Hematopoietic multipotent progenitor cell treated with erythropoietin and hydrocortisone succinate and interleukin-3 and kit ligand, for 4 days (in vitro differentiated cells): Measurements from ENCODE around the gene ABCA8.

ENCODE experiments used
- DNase-seq: peaks from one replicate; pipeline ENCODE4 v3.0.0-alpha.2; 2015

The ABCA8 gene

GRCh38 chr17:68821860-68822696 lies 133.1 kb downstream of the ABCA8 start:
- no peak for DNase-seq

DNA sequence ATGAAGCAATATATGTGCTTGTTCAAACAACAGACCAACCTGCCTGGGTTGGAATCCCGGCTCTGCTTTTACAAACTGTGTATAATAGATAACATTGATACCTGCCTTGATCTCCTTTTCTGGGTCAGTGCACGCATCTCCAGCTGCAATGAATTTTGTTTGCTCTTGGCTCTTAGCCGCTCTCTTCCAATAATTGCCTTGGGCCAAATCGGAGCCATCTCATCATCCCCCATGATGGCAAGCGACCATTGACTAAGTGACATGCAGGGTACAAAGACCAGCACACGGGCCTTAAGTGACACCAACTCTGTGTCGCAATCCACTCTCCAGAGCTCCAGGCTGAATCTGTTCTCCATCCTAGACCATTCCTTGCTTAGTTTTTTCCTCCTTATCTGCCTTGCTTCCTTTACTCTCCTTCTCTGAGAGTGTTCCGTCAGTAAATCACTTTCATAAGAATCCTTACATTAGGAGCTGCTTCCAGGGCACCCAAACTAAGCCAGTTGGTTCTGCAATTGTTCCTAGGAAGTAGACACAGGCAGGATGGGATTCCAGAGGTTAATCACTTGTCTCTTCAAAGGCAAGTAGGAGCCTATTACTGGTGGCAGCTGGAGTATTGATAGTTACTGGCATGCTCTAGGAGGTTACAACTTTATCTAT lies 134.2 kb downstream of the ABCA8 start:
- no peak for DNase-seq

- no peak for DNase-seq
Measured at GRCh38 chr17:68820476-68820824, 134.7 kb downstream of the ABCA8 start.

DNA sequence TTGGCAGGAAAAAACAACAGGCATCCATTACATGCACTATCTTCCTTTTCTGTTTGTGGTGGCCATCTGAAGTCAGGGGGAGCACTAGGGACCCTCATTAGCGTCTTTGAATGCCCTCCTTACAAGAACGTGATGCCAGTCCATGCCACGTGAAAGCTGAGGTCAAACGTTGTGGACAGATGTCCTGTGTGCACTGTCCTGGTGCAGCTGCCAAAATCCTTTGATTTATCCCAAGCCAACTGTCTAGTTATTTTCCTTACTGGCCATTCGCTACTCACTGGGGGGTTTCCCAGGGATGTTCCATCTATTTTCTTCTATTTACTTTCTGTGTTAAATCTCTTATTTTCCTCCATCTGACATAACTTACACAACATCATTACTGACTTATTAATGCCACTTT lies 135.7 kb downstream of the ABCA8 start:
- no peak for DNase-seq
